GM21390 (cell line): ENCODE data around the gene ADGRB3.
"Not testable (repeated sequence)": the region's sequence is repeated elsewhere in the genome, so short reads cannot be mapped to it uniquely, and the experiment has no call there.

Experiments
- ATAC-seq: cut with Tn5 transposase; IDR thresholded peaks from one replicate; pipeline ENCODE4 v1.9.1; 2021; ENCODE audit not compliant: unreplicated experiment

ADGRB3 gene

GRCh38 chr6:69392745-69393144 is 757.7 kb downstream of the ADGRB3 start:
- ATAC-seq, result no peak

GRCh38 chr6:69398311-69398710 is 763.2 kb downstream of the ADGRB3 start:
- no peak for ATAC-seq

GRCh38 chr6:69398729-69399128 is 763.6 kb downstream of the ADGRB3 start:
- no peak for ATAC-seq

- ATAC-seq, result no peak
These were observed 773.8 kb downstream of the ADGRB3 start for GRCh38 chr6:69408886-69409285.

- ATAC-seq, result no peak
These were observed 781.7 kb downstream of the ADGRB3 start for GRCh38 chr6:69416776-69417175.

GRCh38 chr6:69421269-69421668 is 786.2 kb downstream of the ADGRB3 start:
- no peak for ATAC-seq

GRCh38 chr6:69422020-69422419 is 786.9 kb downstream of the ADGRB3 start:
- ATAC-seq, result no peak

- ATAC-seq, result no peak
These were observed 787.4 kb downstream of the ADGRB3 start for GRCh38 chr6:69422475-69422874.

GRCh38 chr6:69423785-69424184 is 788.7 kb downstream of the ADGRB3 start:
- ATAC-seq, result no peak

- no peak for ATAC-seq
These were observed 789.5 kb downstream of the ADGRB3 start for GRCh38 chr6:69424581-69424980.

- ATAC-seq, result no peak
These were observed 792.8 kb downstream of the ADGRB3 start for GRCh38 chr6:69427882-69428281.

- not testable (repeated sequence) for ATAC-seq
These were observed 797.1 kb downstream of the ADGRB3 start for GRCh38 chr6:69432168-69432567.

GRCh38 chr6:69433116-69433515 is 798.0 kb downstream of the ADGRB3 start:
- ATAC-seq, result not testable (repeated sequence)

GRCh38 chr6:69438113-69438512 is 803.0 kb downstream of the ADGRB3 start:
- no peak for ATAC-seq
